ENCODE measurements around the gene GGCT.

DNA sequence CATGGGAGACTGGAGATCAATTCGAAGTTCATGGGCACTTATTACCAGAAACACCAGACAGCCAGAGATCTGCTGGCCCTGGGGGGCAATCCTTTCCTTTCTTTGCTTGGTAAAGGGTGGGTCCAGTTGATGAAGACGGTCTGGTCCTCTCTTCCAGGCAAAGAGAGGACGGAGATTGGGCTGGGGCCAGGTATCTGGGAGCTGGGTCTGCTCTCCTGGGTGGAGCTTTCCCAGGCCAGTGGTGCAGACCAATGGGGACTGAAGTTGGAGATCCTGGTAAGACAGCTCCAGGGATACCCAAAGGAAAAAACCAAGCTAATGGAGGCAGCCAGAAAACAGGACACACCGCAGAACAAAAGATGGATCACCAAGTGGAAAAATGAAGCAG lies 44.4 kb downstream of the GGCT start:
- TF ChIP-seq, protein P1, sequence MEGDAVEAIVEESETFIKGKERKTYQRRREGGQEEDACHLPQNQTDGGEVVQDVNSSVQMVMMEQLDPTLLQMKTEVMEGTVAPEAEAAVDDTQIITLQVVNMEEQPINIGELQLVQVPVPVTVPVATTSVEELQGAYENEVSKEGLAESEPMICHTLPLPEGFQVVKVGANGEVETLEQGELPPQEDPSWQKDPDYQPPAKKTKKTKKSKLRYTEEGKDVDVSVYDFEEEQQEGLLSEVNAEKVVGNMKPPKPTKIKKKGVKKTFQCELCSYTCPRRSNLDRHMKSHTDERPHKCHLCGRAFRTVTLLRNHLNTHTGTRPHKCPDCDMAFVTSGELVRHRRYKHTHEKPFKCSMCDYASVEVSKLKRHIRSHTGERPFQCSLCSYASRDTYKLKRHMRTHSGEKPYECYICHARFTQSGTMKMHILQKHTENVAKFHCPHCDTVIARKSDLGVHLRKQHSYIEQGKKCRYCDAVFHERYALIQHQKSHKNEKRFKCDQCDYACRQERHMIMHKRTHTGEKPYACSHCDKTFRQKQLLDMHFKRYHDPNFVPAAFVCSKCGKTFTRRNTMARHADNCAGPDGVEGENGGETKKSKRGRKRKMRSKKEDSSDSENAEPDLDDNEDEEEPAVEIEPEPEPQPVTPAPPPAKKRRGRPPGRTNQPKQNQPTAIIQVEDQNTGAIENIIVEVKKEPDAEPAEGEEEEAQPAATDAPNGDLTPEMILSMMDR (IDR thresholded peaks at IDR 0.05) = no peak
- TF ChIP-seq EP300 (IDR thresholded peaks at IDR 0.05) = no peak
- no peak for TF ChIP-seq POLR2AphosphoS5 (IDR thresholded peaks at IDR 0.05)
- no peak for TF ChIP-seq POLR2A (IDR thresholded peaks at IDR 0.05)

All from upper lobe of left lung (tissue), 4 donors.